PC-9 (cell line): ENCODE data around the gene ST6GALNAC1.

Experiments
- CTCF ChIP-seq: fragments of 200-600 bp; sonication (generic); conservative IDR thresholded peaks from 2 replicates; pipeline ENCODE4 v1.6.1; 2017; ENCODE audit warnings: mixed run types, antibody characterized with exemption, mild to moderate bottlenecking, moderate library complexity
- EZH2 ChIP-seq: fragments of 200-600 bp; sonication (generic); IDR thresholded peaks from 2 replicates; pipeline ENCODE4 v1.8.0; 2017; ENCODE audit warnings: antibody characterized with exemption, low read depth

- TF ChIP-seq CTCF (no peak), EZH2 (no peak)
These were observed 3.2 kb upstream of the ST6GALNAC1 start for GRCh38 chr17:76646712-76647111.
